Fibroblast of lung (primary cell): ENCODE measurements around the gene AMMECR1. TPM values are rescaled to one million over a fixed set of nuclear protein-coding genes. Genes with fewer than 3 reads are reported as not detected.

ENCODE experiments used
- DNase-seq, 2 donors: peaks; one replicate each; pipeline versions ENCODE4 v3.0.0 to v3.0.0-alpha.2; 2010; ENCODE audit warnings: low read depth in 2 of 2
- H2AFZ ChIP-seq: 2 replicates; pipeline ENCODE4 v1.5.1; 2012; ENCODE audit warnings: low read length, control low read depth, inconsistent platforms
- H3K27ac ChIP-seq: 2 replicates; pipeline ENCODE4 v1.5.1; 2011; ENCODE audit warnings: low read length, control low read depth; ENCODE audit not compliant: insufficient read depth
- H3K27me3 ChIP-seq: 2 replicates; pipeline ENCODE4 v1.5.1; 2011; ENCODE audit warnings: mild to moderate bottlenecking, low read length; ENCODE audit not compliant: control insufficient read depth, insufficient read depth
- H3K36me3 ChIP-seq: 2 replicates; pipeline ENCODE4 v1.5.1; 2011; ENCODE audit warnings: low read length; ENCODE audit not compliant: control insufficient read depth, insufficient read depth
- H3K4me1 ChIP-seq: 2 replicates; pipeline ENCODE4 v1.5.1; 2011; ENCODE audit warnings: low read length; ENCODE audit not compliant: control insufficient read depth, insufficient read depth; ENCODE audit errors: extremely low read depth
- H3K4me2 ChIP-seq: 2 replicates; pipeline ENCODE4 v1.5.1; 2011; ENCODE audit warnings: low read length, control low read depth; ENCODE audit not compliant: insufficient read depth; ENCODE audit errors: extremely low read depth
- H3K4me3 ChIP-seq, 4 experiments: fragments of 200-600 bp in 1 of 4; sonication (generic) in 1 of 4; replicated peaks in 1 of 4; 2 replicates each; pipeline ENCODE4 v1.5.1; 2011 to 2016; ENCODE audit warnings: low read length in 4 of 4, low read depth in 3 of 4, mild to moderate bottlenecking in 3 of 4, control low read depth in 2 of 4, inconsistent platforms in 1 of 4, mixed read lengths in 1 of 4; ENCODE audit not compliant: insufficient read depth in 1 of 4; ENCODE audit errors: control extremely low read depth in 1 of 4
- H3K79me2 ChIP-seq: 2 replicates; pipeline ENCODE4 v1.5.1; 2012; ENCODE audit warnings: mild to moderate bottlenecking, low read length, inconsistent platforms; ENCODE audit not compliant: control insufficient read depth, insufficient read depth
- H3K9ac ChIP-seq: 2 replicates; pipeline ENCODE4 v1.5.1; 2011; ENCODE audit warnings: mild to moderate bottlenecking, low read length, control low read depth; ENCODE audit not compliant: insufficient read depth
- H3K9me3 ChIP-seq: 2 replicates; pipeline ENCODE4 v1.5.1; 2012; ENCODE audit warnings: low read depth, low read length; ENCODE audit not compliant: control insufficient read depth, insufficient read depth
- H4K20me1 ChIP-seq: 2 replicates; pipeline ENCODE4 v1.5.1; 2011; ENCODE audit warnings: low read length; ENCODE audit not compliant: control insufficient read depth, insufficient read depth; ENCODE audit errors: extremely low read depth
- EZH2 ChIP-seq: IDR thresholded peaks from 2 replicates; pipeline ENCODE4 v1.5.1; 2012; ENCODE audit warnings: low read length, control low read depth, mild to moderate bottlenecking; ENCODE audit errors: missing control alignments
- polyA plus RNA-seq, 2 donors: library from polyadenylated mRNA; depleted of rRNA in 1 of 2; stranded (reverse) in 1 of 2; unstranded in 1 of 2; fragments of >200 nt; gene quantifications; 2 replicates each; pipeline ENCODE4 v1.2.1, GENCODE V29; 2011 to 2012; ENCODE audit warnings: missing spikeins in 1 of 2
- total RNA-seq: library from RNA; depleted of rRNA; stranded (reverse); fragments of >200 nt; gene quantifications from 2 replicates; pipeline ENCODE4 v1.2.1, GENCODE V29; 2014
- TF ChIP-seq, protein P1 (sequence below), 2 donors: IDR thresholded peaks in 1 of 2; conservative IDR thresholded peaks in 1 of 2; 1 replicate in 1 of 2; 2 replicates in 1 of 2; pipeline ENCODE4 v1.5.1; 2011 to 2012; ENCODE audit warnings: low read length in 2 of 2, control low read depth in 1 of 2, inconsistent platforms in 1 of 2, low read depth in 1 of 2, mild to moderate bottlenecking in 1 of 2

Gene AMMECR1
- total and polyA plus RNA-seq, 2 donors (not counting 1 experiment from before 2014, with no cell fraction given): 7.6 to 9.2 TPM

DNA sequence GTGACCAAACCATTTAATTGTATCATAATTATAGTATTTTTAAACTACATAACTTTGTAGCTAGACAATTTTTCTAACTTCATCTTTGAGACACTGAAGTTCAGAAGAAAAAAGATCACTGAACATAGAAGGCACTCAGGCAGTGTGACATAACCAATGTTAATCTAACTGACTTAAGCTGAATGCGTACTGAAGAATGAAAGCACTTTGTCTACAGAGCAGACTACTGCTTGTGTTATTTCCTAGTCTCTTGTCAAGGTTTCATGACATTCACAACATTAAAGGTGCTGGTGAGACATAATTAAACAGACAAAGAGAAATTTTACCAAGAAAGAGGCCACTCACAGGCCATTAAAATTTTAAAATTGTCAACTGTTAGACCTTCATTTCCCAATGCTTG lies 13.5 kb downstream of the AMMECR1 start:
- H3K9ac ChIP-seq: no peak overlapping the region
- H4K20me1 ChIP-seq: no peaks in the 10 kb centered on the region
- H3K4me2 ChIP-seq: no peak overlapping the region
- H2AFZ ChIP-seq: no peak overlapping the region
- no peak overlapping the region for H3K27ac ChIP-seq
- peaks cover 26% of the 10 kb centered on the region for H3K79me2 ChIP-seq
- no peaks in the 10 kb centered on the region for H3K4me1 ChIP-seq
- TF ChIP-seq EZH2: no peak
- TF ChIP-seq, protein P1, sequence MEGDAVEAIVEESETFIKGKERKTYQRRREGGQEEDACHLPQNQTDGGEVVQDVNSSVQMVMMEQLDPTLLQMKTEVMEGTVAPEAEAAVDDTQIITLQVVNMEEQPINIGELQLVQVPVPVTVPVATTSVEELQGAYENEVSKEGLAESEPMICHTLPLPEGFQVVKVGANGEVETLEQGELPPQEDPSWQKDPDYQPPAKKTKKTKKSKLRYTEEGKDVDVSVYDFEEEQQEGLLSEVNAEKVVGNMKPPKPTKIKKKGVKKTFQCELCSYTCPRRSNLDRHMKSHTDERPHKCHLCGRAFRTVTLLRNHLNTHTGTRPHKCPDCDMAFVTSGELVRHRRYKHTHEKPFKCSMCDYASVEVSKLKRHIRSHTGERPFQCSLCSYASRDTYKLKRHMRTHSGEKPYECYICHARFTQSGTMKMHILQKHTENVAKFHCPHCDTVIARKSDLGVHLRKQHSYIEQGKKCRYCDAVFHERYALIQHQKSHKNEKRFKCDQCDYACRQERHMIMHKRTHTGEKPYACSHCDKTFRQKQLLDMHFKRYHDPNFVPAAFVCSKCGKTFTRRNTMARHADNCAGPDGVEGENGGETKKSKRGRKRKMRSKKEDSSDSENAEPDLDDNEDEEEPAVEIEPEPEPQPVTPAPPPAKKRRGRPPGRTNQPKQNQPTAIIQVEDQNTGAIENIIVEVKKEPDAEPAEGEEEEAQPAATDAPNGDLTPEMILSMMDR (conservative IDR thresholded peaks at IDR 0.05 in 1 of 2, IDR thresholded peaks at IDR 0.05 in 1 of 2; ENCODE audit: low read depth in 1 of 2, low read length in 2 of 2): no peak
- H3K27me3 ChIP-seq: no peaks in the 10 kb centered on the region
- DNase-seq: no peak
- no peak overlapping the region for H3K4me3 ChIP-seq
- H3K9me3 ChIP-seq: no peaks in the 10 kb centered on the region
- no peaks in the 10 kb centered on the region for H3K36me3 ChIP-seq

DNA sequence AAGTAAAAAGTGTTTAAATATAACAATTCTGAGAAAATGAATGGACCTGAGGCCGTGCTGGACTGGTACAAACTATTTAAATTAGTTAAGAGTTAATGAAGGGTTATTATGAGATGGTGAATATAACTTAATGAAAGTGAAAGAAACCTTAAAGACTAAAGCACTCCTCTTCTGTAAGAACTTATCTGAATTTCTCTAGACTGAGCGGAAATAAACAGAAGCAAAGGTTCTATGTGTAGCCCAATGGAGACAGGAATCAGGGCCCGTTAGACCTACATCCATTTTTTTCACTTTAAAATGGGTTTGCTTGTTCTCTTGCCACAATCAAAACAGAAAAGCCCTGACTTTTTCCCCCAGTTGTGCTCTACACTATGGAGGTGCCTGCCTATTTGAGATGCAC lies 14.9 kb downstream of the AMMECR1 start:
- Histone ChIP-seq H3K79me2 (peaks cover 17% of the 10 kb centered on the region), H3K9me3 (no peaks in the 10 kb centered on the region), H3K4me2 (no peak overlapping the region), H3K27me3 (no peaks in the 10 kb centered on the region), H3K4me3 (no peak overlapping the region), H3K4me1 (no peaks in the 10 kb centered on the region), H2AFZ (no peak overlapping the region), H3K27ac (no peak overlapping the region), H3K36me3 (no peaks in the 10 kb centered on the region), H4K20me1 (no peaks in the 10 kb centered on the region), H3K9ac (no peak overlapping the region)
- no peak for DNase-seq
- TF ChIP-seq, protein P1 (conservative IDR thresholded peaks at IDR 0.05 in 1 of 2, IDR thresholded peaks at IDR 0.05 in 1 of 2; ENCODE audit: low read depth in 1 of 2, low read length in 2 of 2): no peak
- no peak for TF ChIP-seq EZH2

DNA sequence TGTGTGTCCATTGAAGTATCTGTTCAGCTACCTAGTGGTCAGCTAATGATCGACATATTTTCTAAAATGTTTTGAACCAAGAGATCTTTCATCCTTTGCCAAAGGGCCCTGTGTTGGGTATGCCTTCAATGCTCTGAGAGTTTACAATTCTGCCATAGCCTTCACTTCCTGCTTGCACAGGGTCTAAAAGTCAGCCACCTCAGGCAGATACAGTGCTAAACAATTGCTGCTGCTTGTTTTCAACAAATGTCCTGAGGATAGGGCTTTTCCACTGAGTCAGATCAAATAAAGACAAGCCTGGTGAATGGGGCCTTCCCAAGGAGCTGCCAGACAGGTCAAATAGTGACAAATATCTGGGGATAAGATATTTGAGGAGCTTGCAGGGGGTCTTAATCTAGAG lies 16.7 kb downstream of the AMMECR1 start:
- Histone ChIP-seq H3K4me3 (no peak overlapping the region), H3K4me1 (no peaks in the 10 kb centered on the region), H3K9me3 (no peaks in the 10 kb centered on the region), H2AFZ (no peak overlapping the region), H3K4me2 (no peak overlapping the region), H3K27me3 (no peaks in the 10 kb centered on the region), H3K9ac (no peak overlapping the region), H4K20me1 (no peaks in the 10 kb centered on the region), H3K79me2 (peaks cover 8% of the 10 kb centered on the region), H3K27ac (no peak overlapping the region), H3K36me3 (no peaks in the 10 kb centered on the region)
- TF ChIP-seq, protein P1 (conservative IDR thresholded peaks at IDR 0.05 in 1 of 2, IDR thresholded peaks at IDR 0.05 in 1 of 2; ENCODE audit: low read depth in 1 of 2, low read length in 2 of 2): no peak
- TF ChIP-seq EZH2: no peak
- no peak for DNase-seq
